Fibroblast of lung (primary cell): ENCODE measurements around the gene MDFIC2. TPM values are rescaled to one million over a fixed set of nuclear protein-coding genes. Genes with fewer than 3 reads are reported as not detected.

Experiments
- DNase-seq, 2 donors: peaks; one replicate each; pipeline versions ENCODE4 v3.0.0 to v3.0.0-alpha.2; 2010; ENCODE audit warnings: low read depth in 2 of 2
- H2AFZ ChIP-seq: 2 replicates; pipeline ENCODE4 v1.5.1; 2012; ENCODE audit warnings: low read length, control low read depth, inconsistent platforms
- H3K27ac ChIP-seq: 2 replicates; pipeline ENCODE4 v1.5.1; 2011; ENCODE audit warnings: low read length, control low read depth; ENCODE audit not compliant: insufficient read depth
- H3K27me3 ChIP-seq: 2 replicates; pipeline ENCODE4 v1.5.1; 2011; ENCODE audit warnings: mild to moderate bottlenecking, low read length; ENCODE audit not compliant: control insufficient read depth, insufficient read depth
- H3K36me3 ChIP-seq: 2 replicates; pipeline ENCODE4 v1.5.1; 2011; ENCODE audit warnings: low read length; ENCODE audit not compliant: control insufficient read depth, insufficient read depth
- H3K4me1 ChIP-seq: 2 replicates; pipeline ENCODE4 v1.5.1; 2011; ENCODE audit warnings: low read length; ENCODE audit not compliant: control insufficient read depth, insufficient read depth; ENCODE audit errors: extremely low read depth
- H3K4me2 ChIP-seq: 2 replicates; pipeline ENCODE4 v1.5.1; 2011; ENCODE audit warnings: low read length, control low read depth; ENCODE audit not compliant: insufficient read depth; ENCODE audit errors: extremely low read depth
- H3K4me3 ChIP-seq, 4 experiments: fragments of 200-600 bp in 1 of 4; sonication (generic) in 1 of 4; replicated peaks in 1 of 4; 2 replicates each; pipeline ENCODE4 v1.5.1; 2011 to 2016; ENCODE audit warnings: low read length in 4 of 4, low read depth in 3 of 4, mild to moderate bottlenecking in 3 of 4, control low read depth in 2 of 4, inconsistent platforms in 1 of 4, mixed read lengths in 1 of 4; ENCODE audit not compliant: insufficient read depth in 1 of 4; ENCODE audit errors: control extremely low read depth in 1 of 4
- H3K79me2 ChIP-seq: 2 replicates; pipeline ENCODE4 v1.5.1; 2012; ENCODE audit warnings: mild to moderate bottlenecking, low read length, inconsistent platforms; ENCODE audit not compliant: control insufficient read depth, insufficient read depth
- H3K9ac ChIP-seq: 2 replicates; pipeline ENCODE4 v1.5.1; 2011; ENCODE audit warnings: mild to moderate bottlenecking, low read length, control low read depth; ENCODE audit not compliant: insufficient read depth
- H3K9me3 ChIP-seq: 2 replicates; pipeline ENCODE4 v1.5.1; 2012; ENCODE audit warnings: low read depth, low read length; ENCODE audit not compliant: control insufficient read depth, insufficient read depth
- H4K20me1 ChIP-seq: 2 replicates; pipeline ENCODE4 v1.5.1; 2011; ENCODE audit warnings: low read length; ENCODE audit not compliant: control insufficient read depth, insufficient read depth; ENCODE audit errors: extremely low read depth
- CTCF ChIP-seq, 2 donors: IDR thresholded peaks in 1 of 2; conservative IDR thresholded peaks in 1 of 2; 1 replicate in 1 of 2; 2 replicates in 1 of 2; pipeline ENCODE4 v1.5.1; 2011 to 2012; ENCODE audit warnings: low read length in 2 of 2, control low read depth in 1 of 2, inconsistent platforms in 1 of 2, low read depth in 1 of 2, mild to moderate bottlenecking in 1 of 2
- EZH2 ChIP-seq: IDR thresholded peaks from 2 replicates; pipeline ENCODE4 v1.5.1; 2012; ENCODE audit warnings: low read length, control low read depth, mild to moderate bottlenecking; ENCODE audit errors: missing control alignments
- polyA plus RNA-seq, 2 donors: library from polyadenylated mRNA; depleted of rRNA in 1 of 2; stranded (reverse) in 1 of 2; unstranded in 1 of 2; fragments of >200 nt; gene quantifications; 2 replicates each; pipeline ENCODE4 v1.2.1, GENCODE V29; 2011 to 2012; ENCODE audit warnings: missing spikeins in 1 of 2
- total RNA-seq: library from RNA; depleted of rRNA; stranded (reverse); fragments of >200 nt; gene quantifications from 2 replicates; pipeline ENCODE4 v1.2.1, GENCODE V29; 2014

Gene MDFIC2
- total and polyA plus RNA-seq, 2 donors (not counting 1 experiment from before 2014, with no cell fraction given): not detected

GRCh38 chr3:70245746-70246525 is 66.5 kb downstream of the MDFIC2 start:
- no peaks in the 10 kb centered on the region for H3K36me3 ChIP-seq
- no peak for DNase-seq

DNA sequence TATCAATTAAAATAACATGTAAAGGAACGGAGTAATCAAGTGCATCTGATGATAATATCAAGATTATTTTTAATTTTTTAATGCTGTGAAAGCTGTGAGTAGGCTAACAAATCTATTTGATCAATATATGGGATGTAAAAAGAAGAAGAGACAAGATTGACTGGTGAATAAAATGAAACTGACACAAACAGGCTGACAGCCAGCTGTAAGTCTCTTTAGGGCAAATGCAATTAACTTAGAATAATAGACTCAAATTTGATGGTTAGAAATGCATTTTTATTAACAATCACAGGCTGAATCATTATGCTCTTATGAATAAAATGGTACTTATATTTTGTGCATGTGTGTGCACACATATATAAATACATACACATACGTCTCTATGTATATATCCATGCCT is 68.0 kb downstream of the MDFIC2 start:
- no peak for DNase-seq
- Histone ChIP-seq H2AFZ (no peak overlapping the region), H3K79me2 (no peaks in the 10 kb centered on the region), H4K20me1 (no peaks in the 10 kb centered on the region), H3K9ac (no peak overlapping the region), H3K36me3 (no peaks in the 10 kb centered on the region), H3K4me2 (no peak overlapping the region), H3K27me3 (no peaks in the 10 kb centered on the region), H3K4me3 (no peak overlapping the region), H3K27ac (no peak overlapping the region), H3K4me1 (no peaks in the 10 kb centered on the region), H3K9me3 (no peaks in the 10 kb centered on the region)
- TF ChIP-seq CTCF (conservative IDR thresholded peaks at IDR 0.05 in 1 of 2, IDR thresholded peaks at IDR 0.05 in 1 of 2; ENCODE audit: low read depth in 1 of 2, low read length in 2 of 2) (no peak), EZH2 (no peak)

More at GRCh38 chr3:70245746-70246525, 66.5 kb downstream of the MDFIC2 start:
- no peak overlapping the region for H3K4me2 ChIP-seq
- no peaks in the 10 kb centered on the region for H3K9me3 ChIP-seq
- no peak overlapping the region for H2AFZ ChIP-seq
- no peak overlapping the region for H3K4me3 ChIP-seq
- H3K27ac ChIP-seq: no peak overlapping the region
- TF ChIP-seq CTCF (conservative IDR thresholded peaks at IDR 0.05 in 1 of 2, IDR thresholded peaks at IDR 0.05 in 1 of 2; ENCODE audit: low read depth in 1 of 2, low read length in 2 of 2) (no peak), EZH2 (no peak)
- no peak overlapping the region for H3K9ac ChIP-seq
- no peaks in the 10 kb centered on the region for H4K20me1 ChIP-seq
- H3K79me2 ChIP-seq: no peaks in the 10 kb centered on the region
- H3K4me1 ChIP-seq: no peaks in the 10 kb centered on the region
- no peaks in the 10 kb centered on the region for H3K27me3 ChIP-seq

- H3K36me3 ChIP-seq: no peaks in the 10 kb centered on the region
- H3K27me3 ChIP-seq: no peaks in the 10 kb centered on the region
- no peak overlapping the region for H3K9ac ChIP-seq
- H3K4me3 ChIP-seq: no peak overlapping the region
- H3K27ac ChIP-seq: no peak overlapping the region
- H4K20me1 ChIP-seq: no peaks in the 10 kb centered on the region
- no peak overlapping the region for H3K4me2 ChIP-seq
- H3K4me1 ChIP-seq: no peaks in the 10 kb centered on the region
- no peaks in the 10 kb centered on the region for H3K79me2 ChIP-seq
- H2AFZ ChIP-seq: no peak overlapping the region
- no peak for DNase-seq
- TF ChIP-seq EZH2 (no peak), CTCF (conservative IDR thresholded peaks at IDR 0.05 in 1 of 2, IDR thresholded peaks at IDR 0.05 in 1 of 2; ENCODE audit: low read depth in 1 of 2, low read length in 2 of 2) (no peak)
- no peaks in the 10 kb centered on the region for H3K9me3 ChIP-seq
Measured at GRCh38 chr3:70242297-70242882, 70.0 kb downstream of the MDFIC2 start.
